H1 (cell line): Measurements from ENCODE around the gene SGO2. TPM values are rescaled to one million over a fixed set of nuclear protein-coding genes. Genes with fewer than 3 reads are reported as not detected.

Experiments
- CTCF ChIA-PET: fragments of 300-600 bp; sonication (Branson Sonifier 250); formaldehyde crosslinking; loops from one replicate; lab custom pipeline; 2021; ENCODE audit not compliant: partially characterized antibody; lab: Charles Lee
- POLR2A ChIA-PET: fragments of 300-600 bp; sonication (Branson Sonifier 250); formaldehyde crosslinking; loops from one replicate; lab custom pipeline; 2021; ENCODE audit warnings: inconsistent platforms; ENCODE audit not compliant: partially characterized antibody; lab: Charles Lee
- DNase-seq, 2 experiments: peaks; one replicate each; pipeline versions ENCODE4 v3.0.0 to v3.0.0-alpha.2; 2010 to 2022; ENCODE audit warnings: low spot score in 2 of 2, low read depth in 1 of 2, mixed read lengths in 1 of 2
- FAIRE-seq: peaks from 2 replicates; lab custom pipeline; 2011; peaks lifted over from hg19 to GRCh38; lab: Jason Lieb, UNC
- H2AFZ ChIP-seq: 2 replicates; pipeline ENCODE4 v1.8.1; 2012; ENCODE audit warnings: low read length, inconsistent platforms
- H2AK5ac ChIP-seq: 2 replicates; pipeline ENCODE4 v1.6.1; 2013; ENCODE audit warnings: low read depth, low read length
- H2BK120ac ChIP-seq: replicated peaks from 2 replicates; pipeline ENCODE3; 2013; ENCODE audit warnings: low read depth, low read length, inconsistent platforms
- H2BK12ac ChIP-seq: 2 replicates; pipeline ENCODE4 v1.6.1; 2013; ENCODE audit warnings: low read depth, low read length
- H2BK15ac ChIP-seq: 2 replicates; pipeline ENCODE4 v1.6.1; 2013; ENCODE audit warnings: low read length
- H2BK20ac ChIP-seq: 2 replicates; pipeline ENCODE4 v1.6.1; 2013; ENCODE audit warnings: low read length
- H2BK5ac ChIP-seq: 2 replicates; pipeline ENCODE4 v1.6.1; 2013; ENCODE audit warnings: low read depth, low read length
- H3K14ac ChIP-seq: 2 replicates; pipeline ENCODE4 v1.6.1; 2013; ENCODE audit warnings: inconsistent platforms; ENCODE audit not compliant: insufficient read length
- H3K18ac ChIP-seq: 2 replicates; pipeline ENCODE4 v1.6.1; 2013; ENCODE audit warnings: low read length; ENCODE audit errors: extremely low read depth
- H3K23ac ChIP-seq: 2 replicates; pipeline ENCODE4 v1.6.1; 2013; ENCODE audit warnings: inconsistent platforms; ENCODE audit not compliant: insufficient read length
- H3K23me2 ChIP-seq: 2 replicates; pipeline ENCODE4 v1.6.1; 2013; ENCODE audit warnings: low read depth, low read length
- H3K27ac ChIP-seq: 2 replicates; pipeline ENCODE4 v1.6.1; 2011; ENCODE audit warnings: low read depth, low read length, inconsistent platforms
- H3K27me3 ChIP-seq, 4 experiments: replicated peaks in 1 of 4; 1 replicate in 1 of 4; 2 replicates in 3 of 4; pipeline versions ENCODE4 v1.6.1 to v1.8.1; 2011 to 2013; ENCODE audit warnings: low read length in 3 of 4, mild to moderate bottlenecking in 3 of 4, inconsistent platforms in 2 of 4, mixed read lengths in 2 of 4, moderate library complexity in 1 of 4; ENCODE audit not compliant: control insufficient read depth in 3 of 4, insufficient read depth in 3 of 4; ENCODE audit errors: extremely low read depth in 1 of 4
- H3K36me3 ChIP-seq, 4 experiments: 2 replicates each; pipeline versions ENCODE4 v1.6.1 to v1.8.1; 2011 to 2013; ENCODE audit warnings: mild to moderate bottlenecking in 4 of 4, low read length in 3 of 4, moderate library complexity in 2 of 4, control low read depth in 1 of 4, inconsistent platforms in 1 of 4; ENCODE audit not compliant: insufficient read depth in 4 of 4, control insufficient read depth in 2 of 4
- H3K4ac ChIP-seq: replicated peaks from 2 replicates; pipeline ENCODE3; 2013; ENCODE audit warnings: low read length, low read depth, mixed read lengths, inconsistent platforms; ENCODE audit not compliant: insufficient read length
- H3K4me1 ChIP-seq, 4 experiments: replicated peaks in 1 of 4; 1 replicate in 1 of 4; 2 replicates in 3 of 4; pipeline versions ENCODE4 v1.6.1 to v1.8.1; 2011 to 2013; ENCODE audit warnings: low read length in 3 of 4, inconsistent platforms in 2 of 4, mixed read lengths in 1 of 4; ENCODE audit not compliant: insufficient read depth in 4 of 4, control insufficient read depth in 3 of 4
- H3K4me2 ChIP-seq, 2 experiments: 2 replicates each; pipeline versions ENCODE4 v1.6.1 to v1.8.1; 2011 to 2013; ENCODE audit warnings: low read depth in 2 of 2, low read length in 2 of 2, control low read depth in 1 of 2, inconsistent platforms in 1 of 2, mild to moderate bottlenecking in 1 of 2; ENCODE audit not compliant: insufficient read depth in 1 of 2
- H3K4me3 ChIP-seq, 4 experiments: fragments of 200-600, 300-600 bp in 1 of 4; sonication (generic), shearing (Covaris generic), sonication (Bioruptor Twin) in 1 of 4; 2 replicates each; pipeline versions ENCODE4 v1.5.1 to v1.8.1; 2011 to 2016; ENCODE audit warnings: low read length in 4 of 4, low read depth in 3 of 4, control low read depth in 2 of 4, inconsistent platforms in 2 of 4, mild to moderate bottlenecking in 2 of 4, mixed read lengths in 1 of 4, moderate library complexity in 1 of 4; ENCODE audit not compliant: insufficient read depth in 2 of 4; ENCODE audit errors: extremely low read depth in 1 of 4
- H3K56ac ChIP-seq: replicated peaks from 2 replicates; pipeline ENCODE3; 2013; ENCODE audit warnings: low read depth, mild to moderate bottlenecking, mixed read lengths, low read length, inconsistent platforms; ENCODE audit not compliant: insufficient read length
- H3K79me1 ChIP-seq: 2 replicates; pipeline ENCODE4 v1.6.1; 2013; ENCODE audit warnings: low read depth, low read length, control low read depth
- H3K79me2 ChIP-seq, 2 experiments: 2 replicates each; pipeline versions ENCODE4 v1.6.1 to v1.8.1; 2012 to 2013; ENCODE audit warnings: low read length in 2 of 2, mild to moderate bottlenecking in 2 of 2, inconsistent platforms in 1 of 2; ENCODE audit not compliant: insufficient read depth in 2 of 2, control insufficient read depth in 1 of 2
- H3K9ac ChIP-seq, 4 experiments: replicated peaks in 1 of 4; 1 replicate in 1 of 4; 2 replicates in 3 of 4; pipeline versions ENCODE4 v1.6.1 to v1.8.1; 2011 to 2013; ENCODE audit warnings: low read depth in 3 of 4, low read length in 3 of 4, control low read depth in 2 of 4, mild to moderate bottlenecking in 2 of 4, moderate library complexity in 2 of 4, inconsistent platforms in 1 of 4; ENCODE audit errors: extremely low read depth in 1 of 4
- H3K9me3 ChIP-seq, 2 experiments: 2 replicates each; pipeline versions ENCODE4 v1.6.1 to v1.8.1; 2012 to 2013; ENCODE audit warnings: mild to moderate bottlenecking in 2 of 2, moderate library complexity in 2 of 2, control low read depth in 1 of 2, inconsistent platforms in 1 of 2, low read depth in 1 of 2, low read length in 1 of 2, mixed read lengths in 1 of 2; ENCODE audit not compliant: insufficient read depth in 2 of 2
- H4K20me1 ChIP-seq, 2 experiments: replicated peaks in 1 of 2; 2 replicates each; pipeline versions ENCODE3 to v1.8.1; 2011 to 2013; ENCODE audit warnings: inconsistent platforms in 2 of 2, low read length in 2 of 2, mild to moderate bottlenecking in 1 of 2; ENCODE audit not compliant: insufficient read depth in 2 of 2, control insufficient read depth in 1 of 2
- H4K5ac ChIP-seq: 2 replicates; pipeline ENCODE4 v1.6.1; 2013; ENCODE audit warnings: low read length, low read depth, mixed read lengths, inconsistent platforms; ENCODE audit not compliant: insufficient read length
- H4K8ac ChIP-seq: 2 replicates; pipeline ENCODE4 v1.8.0; 2013; ENCODE audit warnings: mild to moderate bottlenecking, moderate library complexity, low read length, inconsistent platforms; ENCODE audit not compliant: insufficient read depth; ENCODE audit errors: extremely low read depth
- H4K91ac ChIP-seq: replicated peaks from 2 replicates; pipeline ENCODE3; 2013; ENCODE audit warnings: low read length, mixed read lengths, inconsistent platforms; ENCODE audit not compliant: insufficient read length
- POLR2A ChIP-seq, 2 experiments: IDR thresholded peaks; 1 replicate in 1 of 2; 2 replicates in 1 of 2; pipeline ENCODE4 v1.6.1; 2011; ENCODE audit warnings: low read depth in 2 of 2, low read length in 2 of 2, mild to moderate bottlenecking in 2 of 2; ENCODE audit errors: control extremely low read depth in 1 of 2
- RFX5 ChIP-seq: IDR thresholded peaks from 2 replicates; pipeline ENCODE4 v1.6.1; 2011; ENCODE audit warnings: low read depth, low read length, improper control_type of control experiment, borderline replicate concordance
- SRF ChIP-seq: IDR thresholded peaks from 2 replicates; pipeline ENCODE4 v1.6.1; 2011; ENCODE audit warnings: mild to moderate bottlenecking, low read depth, low read length, moderate library complexity
- WGBS, 2 experiments: shearing (Covaris generic) in 1 of 2; methylation state at CpG; one replicate each; pipeline versions ENCODE4 v1.1.6 to v1.1.7; 2013 to 2015; ENCODE audit warnings: low lambda C conversion rate in 2 of 2, mixed read lengths in 2 of 2, inconsistent platforms in 1 of 2, low coverage in 1 of 2, missing lambda C conversion rate in 1 of 2; ENCODE audit not compliant: insufficient replicate concordance in 2 of 2, insufficient coverage in 1 of 2, insufficient read length in 1 of 2; ENCODE audit errors: extremely low coverage in 1 of 2, missing lambda C conversion rate in 1 of 2; 5-methylcytosine and 5-hydroxymethylcytosine counted together
- polyA plus RNA-seq, 7 experiments: library from polyadenylated mRNA; depleted of rRNA in 3 of 7; stranded (reverse) in 5 of 7; unstranded in 2 of 7; fragments of >200 nt in 5 of 7; fragments of 200-250 nt in 2 of 7; gene quantifications; 1 replicate in 5 of 7; 2 replicates in 1 of 7; 4 replicates in 1 of 7; pipeline versions ENCODE4 v1.2.1 to v1.2.3, GENCODE V29; 2011 to 2013; ENCODE audit warnings: missing spikeins in 2 of 7, mixed read lengths in 2 of 7
- total RNA-seq: library from RNA; stranded (reverse); fragmentation: NEBNext Ultra II Directional; extraction: Animal tissue kit (Norgen Biotek cat#: 25700); gene quantifications from 2 replicates; pipeline ENCODE4 v1.2.1, GENCODE V29; 2021

SGO2 gene
- total and polyA plus RNA-seq, 2 of the 8 experiments (the other 6 are each of a cell fraction or from before 2014, with no cell fraction given) = 2.4 to 33.2 TPM

GRCh38 chr2:200476836-200477235 lies 49.2 kb upstream of the SGO2 start:
- no peak overlapping the region for H3K4me2 ChIP-seq
- H2AK5ac ChIP-seq = no peak overlapping the region
- no peak overlapping the region for H4K91ac ChIP-seq
- H3K4ac ChIP-seq = no peak overlapping the region
- H2AFZ ChIP-seq = no peak overlapping the region
- H3K23me2 ChIP-seq = no peaks in the 10 kb centered on the region
- no peaks in the 10 kb centered on the region for H3K79me2 ChIP-seq
- H3K9ac ChIP-seq = no peak overlapping the region
- CTCF ChIA-PET = interaction anchor here (0.8 to 3.3 kb wide), 8 partner anchors 9 to 503 kb away, joined by 3 to 14 read pairs (median 4); no protein-coding TSS in a partner anchor
- H3K18ac ChIP-seq = no peak overlapping the region
- H2BK15ac ChIP-seq = no peak overlapping the region
- no peaks in the 10 kb centered on the region for H3K79me1 ChIP-seq
- H3K4me1 ChIP-seq = peaks cover 0 to 5% (median 3%) of the 10 kb centered on the region in 4 experiments; a peak in 3 of 7 replicates
- H2BK120ac ChIP-seq = no peak overlapping the region
- peaks cover 17 to 59% (median 45%) of the 10 kb centered on the region in 4 experiments for H3K36me3 ChIP-seq
- POLR2A ChIA-PET = interaction anchor here (1.4 kb wide), 2 partner anchors 27 to 35 kb away, joined by 4 read pairs; no protein-coding TSS in a partner anchor
- no peak overlapping the region for H2BK20ac ChIP-seq
- no peak overlapping the region for H4K8ac ChIP-seq
- WGBS, 2 experiments = 80% methylated on average over 8 of the region's 8 CpGs; no CpG with 5 or more reads in 1 of the 2 experiments
- H3K27ac ChIP-seq = no peak overlapping the region
- no peaks in the 10 kb centered on the region for H4K20me1 ChIP-seq
- FAIRE-seq (no peak), DNase-seq (no peak)
- H4K5ac ChIP-seq = no peak overlapping the region
- no peaks in the 10 kb centered on the region for H3K27me3 ChIP-seq
- H2BK12ac ChIP-seq = no peak overlapping the region
- H3K23ac ChIP-seq = no peak overlapping the region
- no peaks in the 10 kb centered on the region for H3K9me3 ChIP-seq
- H3K14ac ChIP-seq = no peak overlapping the region
- no peak overlapping the region for H3K4me3 ChIP-seq
- H2BK5ac ChIP-seq = no peak overlapping the region
- H3K56ac ChIP-seq = no peak overlapping the region
- TF ChIP-seq SRF = no peak
- no peak for TF ChIP-seq POLR2A (IDR thresholded peaks at IDR 0.05; ENCODE audit: control extremely low read depth in 1 of 2, low read depth in 2 of 2, low read length in 2 of 2)
- TF ChIP-seq RFX5 = no peak
